GM21515 (cell line): ENCODE results near the gene RPL12.

Experiments
- ATAC-seq: cut with Tn5 transposase; IDR thresholded peaks from one replicate; pipeline ENCODE4 v1.9.1; 2021; ENCODE audit not compliant: unreplicated experiment

RPL12 gene

DNA sequence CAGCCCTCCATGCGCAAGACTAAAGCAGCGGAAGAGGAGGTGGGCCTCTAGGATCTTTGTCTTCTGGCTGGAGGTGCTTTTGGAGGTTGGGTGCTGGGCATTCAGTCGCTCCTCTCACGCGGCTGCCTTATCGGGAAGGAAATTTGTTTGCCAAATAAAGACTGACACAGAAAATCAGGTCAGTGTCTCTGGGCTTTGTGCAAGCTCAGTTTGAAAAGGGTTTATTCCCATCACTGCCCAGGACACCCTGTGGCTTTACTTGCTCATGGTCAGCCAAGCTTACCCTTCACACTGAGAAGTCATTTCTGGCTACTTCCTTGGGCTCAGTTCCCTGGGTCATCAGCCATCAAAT lies 43.7 kb downstream of the RPL12 start:
- no peak for ATAC-seq

DNA sequence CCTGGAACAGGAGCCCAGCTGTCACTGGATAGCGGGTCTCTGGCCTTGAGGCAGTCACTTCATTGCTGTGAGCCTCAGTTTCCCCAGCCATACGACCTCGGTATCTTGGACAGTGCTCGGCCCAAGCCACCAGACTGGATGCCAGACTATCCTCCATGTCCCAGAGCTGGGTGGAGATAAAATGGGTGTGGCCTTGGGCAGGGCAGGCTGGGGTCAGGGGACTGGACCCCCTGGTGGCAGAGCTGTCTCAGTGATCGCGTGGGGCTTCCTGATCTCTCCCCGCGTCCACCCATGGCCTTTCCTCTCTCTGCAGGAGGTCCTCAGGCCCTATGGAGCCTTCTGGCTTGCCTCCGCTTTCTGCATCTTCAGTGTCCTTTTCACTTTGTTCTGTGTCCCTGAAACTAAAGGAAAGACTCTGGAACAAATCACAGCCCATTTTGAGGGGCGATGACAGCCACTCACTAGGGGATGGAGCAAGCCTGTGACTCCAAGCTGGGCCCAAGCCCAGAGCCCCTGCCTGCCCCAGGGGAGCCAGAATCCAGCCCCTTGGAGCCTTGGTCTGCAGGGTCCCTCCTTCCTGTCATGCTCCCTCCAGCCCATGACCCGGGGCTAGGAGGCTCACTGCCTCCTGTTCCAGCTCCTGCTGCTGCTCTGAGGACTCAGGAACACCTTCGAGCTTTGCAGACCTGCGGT lies 44.3 kb downstream of the RPL12 start:
- no peak for ATAC-seq

DNA sequence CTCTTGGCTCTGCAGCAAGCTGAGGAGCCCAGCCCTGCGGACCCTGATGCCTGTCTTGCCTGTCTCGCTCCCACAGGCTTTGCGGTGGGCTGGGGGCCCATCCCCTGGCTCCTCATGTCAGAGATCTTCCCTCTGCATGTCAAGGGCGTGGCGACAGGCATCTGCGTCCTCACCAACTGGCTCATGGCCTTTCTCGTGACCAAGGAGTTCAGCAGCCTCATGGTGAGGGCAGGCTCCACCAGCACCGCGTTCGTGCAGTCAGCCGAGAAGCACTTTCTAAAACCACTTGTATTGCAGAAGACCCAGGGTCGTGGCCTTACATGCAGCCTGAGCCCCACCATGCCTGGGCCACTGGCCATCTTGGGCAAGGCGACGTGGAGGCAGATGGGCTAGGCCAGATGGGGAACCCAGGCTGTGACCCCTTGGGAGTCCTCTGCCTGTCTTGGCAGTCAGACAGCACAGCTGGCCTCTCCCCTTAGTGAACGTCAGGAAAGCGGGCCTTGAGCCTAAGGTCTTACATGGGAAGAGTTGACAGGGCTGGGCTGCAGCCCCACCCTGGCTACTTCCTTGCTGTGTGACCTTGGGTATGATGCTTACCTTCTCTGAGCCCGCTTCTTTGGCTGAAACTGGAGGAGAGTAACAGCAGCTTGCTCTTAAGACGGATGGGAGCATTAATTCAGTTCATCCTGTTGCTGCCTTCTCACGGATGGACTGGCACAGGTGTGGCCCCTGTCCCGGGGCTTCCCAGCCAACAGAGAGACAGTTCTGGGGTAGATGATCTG lies 45.7 kb downstream of the RPL12 start:
- ATAC-seq, result no peak

DNA sequence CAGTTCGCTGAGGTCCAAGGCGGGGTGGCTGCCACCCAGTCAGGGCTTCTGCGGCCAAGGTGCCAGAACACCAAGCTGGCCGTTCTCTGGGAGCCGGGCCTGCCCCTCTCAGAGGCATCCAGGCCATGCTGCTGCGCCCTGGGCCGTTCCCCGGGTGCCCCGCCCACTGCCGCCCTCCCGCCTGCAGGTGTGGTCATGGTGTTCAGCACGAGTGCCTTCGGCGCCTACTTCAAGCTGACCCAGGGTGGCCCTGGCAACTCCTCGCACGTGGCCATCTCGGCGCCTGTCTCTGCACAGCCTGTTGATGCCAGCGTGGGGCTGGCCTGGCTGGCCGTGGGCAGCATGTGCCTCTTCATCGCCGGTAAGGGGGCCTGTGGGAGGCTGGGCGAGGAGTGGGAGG lies 46.6 kb downstream of the RPL12 start:
- no peak for ATAC-seq

DNA sequence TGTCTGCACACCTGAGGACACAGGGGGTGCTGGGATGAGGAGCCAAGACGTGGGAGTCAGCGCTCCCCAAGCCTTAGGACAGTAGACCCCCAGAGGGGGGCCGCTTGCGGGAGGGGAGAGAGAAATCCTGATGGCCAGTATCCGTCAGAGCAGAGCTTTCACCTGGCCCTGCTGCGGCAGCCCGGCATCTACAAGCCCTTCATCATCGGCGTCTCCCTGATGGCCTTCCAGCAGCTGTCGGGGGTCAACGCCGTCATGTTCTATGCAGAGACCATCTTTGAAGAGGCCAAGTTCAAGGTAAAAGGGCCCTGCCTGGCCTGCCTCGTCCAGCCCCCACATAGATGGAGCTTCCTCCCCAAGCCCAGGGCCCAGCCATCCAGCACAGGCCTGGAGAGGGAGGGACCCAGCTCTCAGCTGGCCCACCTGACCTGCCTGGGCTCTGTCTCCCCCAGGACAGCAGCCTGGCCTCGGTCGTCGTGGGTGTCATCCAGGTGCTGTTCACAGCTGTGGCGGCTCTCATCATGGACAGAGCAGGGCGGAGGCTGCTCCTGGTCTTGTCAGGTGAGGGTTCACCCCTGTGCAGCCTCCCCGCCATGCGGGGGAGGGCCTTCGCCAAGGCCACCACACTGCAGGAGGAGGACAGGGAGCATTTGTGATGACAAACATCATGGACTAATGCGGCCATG lies 47.6 kb downstream of the RPL12 start:
- no peak for ATAC-seq

DNA sequence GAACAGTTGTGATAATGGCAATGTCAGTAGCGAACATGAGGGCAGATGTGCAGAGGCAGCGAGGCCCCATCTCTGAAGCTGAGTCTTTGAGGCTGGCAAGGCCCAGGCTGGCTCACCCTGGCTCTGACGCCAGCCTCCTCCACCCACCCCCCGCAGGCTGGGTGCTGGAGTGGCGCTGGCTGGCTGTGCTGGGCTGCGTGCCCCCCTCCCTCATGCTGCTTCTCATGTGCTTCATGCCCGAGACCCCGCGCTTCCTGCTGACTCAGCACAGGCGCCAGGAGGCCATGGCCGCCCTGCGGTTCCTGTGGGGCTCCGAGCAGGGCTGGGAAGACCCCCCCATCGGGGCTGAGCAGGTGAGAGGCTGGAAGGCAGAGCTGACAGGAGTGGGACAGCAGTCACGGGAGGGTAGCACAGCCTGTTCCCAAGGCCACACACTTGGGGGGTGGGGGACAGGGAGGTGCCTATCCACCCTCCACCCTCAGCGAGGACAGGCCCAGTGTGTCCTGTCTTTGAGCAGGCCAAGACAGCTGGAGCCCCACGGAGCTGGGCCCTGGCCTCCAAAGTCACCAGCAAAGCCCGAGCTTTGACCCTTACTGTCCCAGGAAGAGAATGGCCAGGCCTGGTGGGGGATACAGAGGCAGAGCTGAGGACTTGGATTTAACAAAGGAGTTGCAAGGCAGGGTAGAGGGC lies 48.7 kb downstream of the RPL12 start:
- no peak for ATAC-seq

DNA sequence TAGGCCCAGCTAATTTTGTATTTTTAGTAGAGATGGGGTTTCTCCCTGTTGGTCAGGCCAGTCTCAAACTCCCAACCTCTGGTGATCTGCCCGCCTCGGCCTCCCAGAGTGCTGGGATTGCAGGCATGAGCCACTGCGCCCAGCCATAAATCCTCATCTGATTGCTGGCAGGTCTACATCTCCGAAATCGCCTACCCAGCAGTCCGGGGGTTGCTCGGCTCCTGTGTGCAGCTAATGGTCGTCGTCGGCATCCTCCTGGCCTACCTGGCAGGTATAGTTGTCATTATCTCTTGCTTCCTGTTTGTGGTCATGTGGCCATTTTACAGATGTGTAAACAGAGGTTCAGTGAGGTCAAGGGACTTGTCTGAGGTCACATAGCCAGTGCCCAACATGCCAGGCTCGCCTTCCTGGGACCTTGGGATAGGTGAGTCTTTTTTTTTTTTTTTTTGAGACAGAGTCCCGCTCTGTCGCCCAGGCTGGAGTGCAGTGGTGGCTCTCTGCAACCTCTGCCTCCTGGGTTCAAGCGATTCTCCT lies 51.4 kb downstream of the RPL12 start:
- no peak for ATAC-seq

DNA sequence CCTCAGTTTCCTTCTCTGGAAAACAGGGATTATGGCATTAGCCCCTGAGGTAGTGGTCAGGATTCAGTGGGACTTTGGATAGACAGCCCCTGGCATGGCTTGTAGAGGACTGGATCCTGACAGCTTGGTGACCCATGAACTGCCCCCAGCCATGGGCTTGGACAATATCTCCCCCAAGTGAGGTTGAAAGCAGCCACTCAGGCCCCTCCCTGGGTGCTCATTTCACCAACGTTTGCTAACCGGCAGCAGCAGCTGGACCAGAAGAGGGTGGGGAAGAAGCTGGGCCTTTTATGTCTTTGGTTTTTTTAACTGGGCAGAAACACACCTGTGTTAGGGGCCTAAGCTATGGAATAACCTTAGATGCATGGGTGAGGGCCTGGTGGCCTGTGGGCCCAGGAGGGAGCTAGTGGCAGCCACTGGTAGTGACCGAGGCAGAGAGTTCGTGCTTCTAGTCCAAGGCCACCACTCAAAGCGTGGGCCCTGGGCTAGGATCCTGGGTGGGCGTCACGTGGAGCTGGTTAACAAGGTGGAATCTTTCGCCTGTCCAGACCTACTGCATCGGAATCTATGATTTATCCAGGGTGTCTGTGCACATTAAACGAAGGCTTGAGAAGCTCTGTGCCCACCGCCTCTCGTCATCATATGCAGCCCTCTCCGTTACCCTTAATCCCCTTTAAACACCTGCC lies 52.3 kb downstream of the RPL12 start:
- ATAC-seq, result no peak

DNA sequence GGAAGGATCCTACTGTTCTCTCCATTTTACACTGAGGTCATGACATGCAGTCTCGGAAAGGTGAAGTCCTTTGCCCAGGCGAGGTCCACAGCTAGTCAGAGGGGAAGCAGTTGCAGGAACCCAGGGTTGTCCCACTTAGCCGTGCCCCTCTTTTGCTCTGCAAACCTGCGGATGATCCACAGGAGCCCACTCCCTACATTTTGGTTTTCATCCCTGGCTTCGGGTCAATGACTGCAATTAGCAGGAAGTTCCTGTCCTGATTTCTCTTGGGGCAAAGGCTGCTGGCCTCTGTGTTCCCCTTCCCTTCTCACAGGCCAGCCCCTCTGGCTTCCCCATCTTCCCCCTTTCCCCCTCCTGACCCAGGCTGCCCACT lies 52.9 kb downstream of the RPL12 start:
- ATAC-seq, result no peak
